ENCODE results near the gene PYCR2. TPM values are rescaled to one million over a fixed set of nuclear protein-coding genes. Genes with fewer than 3 reads are reported as not detected.

The PYCR2 gene
- total and polyA plus RNA-seq, 11 donors: 53.6 to 89.0 (median 65.1) TPM

GRCh38 chr1:225880636-225881035 is 43.4 kb downstream of the PYCR2 start:
- H3K4me1 ChIP-seq: peaks cover 7 to 62% (median 49%) of the 10 kb centered on the region in 12 donors
- intact Hi-C loops (cut with DNase I): loop anchor here in 2 of 10 donors (5.0 kb wide), 2 partner anchors 42 to 68 kb away; partner anchors contain the start of genes PYCR2 (in 2 of the 2) and EPHX1 (in 1 of the 2)

DNA sequence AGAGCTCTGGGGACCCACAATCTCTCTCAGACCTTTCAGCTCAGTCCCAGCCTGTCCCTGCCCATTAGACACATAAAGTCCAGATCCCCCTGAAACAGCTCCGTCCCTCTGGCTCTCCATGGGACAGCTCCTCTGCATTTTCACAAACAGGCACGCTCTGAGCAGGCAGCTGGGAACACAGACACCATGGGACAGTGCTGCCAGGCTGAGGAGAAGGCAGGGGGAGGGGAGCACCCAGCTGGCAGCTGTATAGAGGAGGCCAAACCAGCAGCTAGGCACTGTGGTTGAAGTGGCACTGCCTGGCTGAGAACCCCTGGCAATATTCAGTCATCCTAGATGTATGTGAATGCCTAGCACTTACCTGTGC is 43.8 kb downstream of the PYCR2 start:
- peaks cover 7 to 62% (median 49%) of the 10 kb centered on the region in 12 donors for H3K4me1 ChIP-seq
- peak overlapping the region in 5 of 12 donors; percentile 25 to 98 (median 86) for H3K4me3 ChIP-seq
- DNase-seq (peak in 2 of 5 donors; percentile 40 to 67), ATAC-seq (peak; percentile 10 to 38 (median 30))
- WGBS, 4 donors: 40 to 92% (median 61%) methylated on average over 2 of the region's 2 CpGs
- H3K36me3 ChIP-seq: peaks cover 0 to 23% (median 12%) of the 10 kb centered on the region in 9 donors
- intact Hi-C loops (cut with DNase I): loop anchor here in 2 of 10 donors (5.0 kb wide), 2 partner anchors 42 to 68 kb away; partner anchors contain the start of genes PYCR2 (in 2 of the 2) and EPHX1 (in 1 of the 2)
- no peak for TF ChIP-seq POLR2A (IDR thresholded peaks at IDR 0.05)
- TF ChIP-seq, protein P1, sequence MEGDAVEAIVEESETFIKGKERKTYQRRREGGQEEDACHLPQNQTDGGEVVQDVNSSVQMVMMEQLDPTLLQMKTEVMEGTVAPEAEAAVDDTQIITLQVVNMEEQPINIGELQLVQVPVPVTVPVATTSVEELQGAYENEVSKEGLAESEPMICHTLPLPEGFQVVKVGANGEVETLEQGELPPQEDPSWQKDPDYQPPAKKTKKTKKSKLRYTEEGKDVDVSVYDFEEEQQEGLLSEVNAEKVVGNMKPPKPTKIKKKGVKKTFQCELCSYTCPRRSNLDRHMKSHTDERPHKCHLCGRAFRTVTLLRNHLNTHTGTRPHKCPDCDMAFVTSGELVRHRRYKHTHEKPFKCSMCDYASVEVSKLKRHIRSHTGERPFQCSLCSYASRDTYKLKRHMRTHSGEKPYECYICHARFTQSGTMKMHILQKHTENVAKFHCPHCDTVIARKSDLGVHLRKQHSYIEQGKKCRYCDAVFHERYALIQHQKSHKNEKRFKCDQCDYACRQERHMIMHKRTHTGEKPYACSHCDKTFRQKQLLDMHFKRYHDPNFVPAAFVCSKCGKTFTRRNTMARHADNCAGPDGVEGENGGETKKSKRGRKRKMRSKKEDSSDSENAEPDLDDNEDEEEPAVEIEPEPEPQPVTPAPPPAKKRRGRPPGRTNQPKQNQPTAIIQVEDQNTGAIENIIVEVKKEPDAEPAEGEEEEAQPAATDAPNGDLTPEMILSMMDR (IDR thresholded peaks at IDR 0.05): no peak
- no peaks in the 10 kb centered on the region for H3K9me3 ChIP-seq
- peak overlapping the region in 11 of 12 donors; percentile 38 to 98 (median 89) for H3K27ac ChIP-seq
- no peaks in the 10 kb centered on the region for H3K27me3 ChIP-seq

More at GRCh38 chr1:225880636-225881035, 43.4 kb downstream of the PYCR2 start:
- no peak for TF ChIP-seq POLR2A (IDR thresholded peaks at IDR 0.05)
- TF ChIP-seq, protein P1 (IDR thresholded peaks at IDR 0.05): no peak
- Histone ChIP-seq H3K36me3 (peaks cover 0 to 20% (median 8%) of the 10 kb centered on the region in 9 donors), H3K27ac (peak overlapping the region in 11 of 12 donors; percentile 82 to 98 (median 90)), H3K4me3 (peak overlapping the region in 9 of 12 donors; percentile 72 to 99 (median 93)), H3K9me3 (no peaks in the 10 kb centered on the region), H3K27me3 (no peaks in the 10 kb centered on the region)
- whole genome bisulfite sequencing, 4 donors: 65 to 80% (median 76%) methylated on average over 5 of the region's 5 CpGs
- ATAC-seq (no peak), DNase-seq (no peak)

DNA sequence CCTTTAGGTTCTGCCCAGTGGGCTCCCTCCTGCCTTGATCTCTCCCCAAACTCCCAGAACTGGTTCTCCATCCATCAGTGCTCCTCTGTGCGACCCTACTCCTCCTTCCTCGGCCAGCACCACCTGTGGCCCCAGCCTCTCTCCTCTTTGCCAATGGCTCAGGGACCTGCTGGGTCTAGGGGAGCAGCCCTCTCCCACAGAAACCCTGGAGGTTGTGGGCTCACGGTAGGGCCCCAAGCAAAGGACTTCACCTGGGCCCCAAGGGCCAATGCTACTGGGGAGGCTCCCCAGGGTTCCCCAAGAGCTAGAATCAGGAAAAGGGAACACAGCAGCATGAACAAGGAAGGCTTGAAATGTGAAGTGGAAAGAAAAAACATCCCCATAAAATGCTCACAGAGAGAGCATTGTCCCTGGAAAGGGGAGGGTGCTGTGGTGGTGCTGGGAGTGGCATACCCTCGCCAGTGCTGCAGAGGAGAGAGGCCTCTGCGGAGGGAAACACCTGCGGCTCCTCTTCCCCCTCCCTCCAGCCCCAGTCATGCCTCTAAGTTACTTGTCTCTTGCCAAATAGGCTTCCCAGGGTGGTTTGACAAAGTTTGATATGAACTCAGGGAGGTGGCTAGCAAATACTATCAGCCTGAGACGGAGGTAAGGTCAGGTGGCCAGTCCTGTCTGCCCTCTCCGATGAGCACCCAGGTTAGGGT is 44.4 kb downstream of the PYCR2 start:
- H3K9me3 ChIP-seq: no peaks in the 10 kb centered on the region
- ATAC-seq (no peak), DNase-seq (no peak)
- H3K4me1 ChIP-seq: peaks cover 7 to 62% (median 49%) of the 10 kb centered on the region in 12 donors
- peak overlapping the region in 1 of 12 donors; percentile 25 for H3K4me3 ChIP-seq
- H3K27ac ChIP-seq: peak overlapping the region in 7 of 12 donors; percentile 38 to 98 (median 83)
- no peaks in the 10 kb centered on the region for H3K27me3 ChIP-seq
- intact Hi-C loops (cut with DNase I): loop anchor here in 5 of 10 donors (5.0 to 10.0 kb wide), 4 partner anchors 33 to 95 kb away; partner anchors contain the start of genes PYCR2 (in 3 of the 5) and EPHX1 (in 1 of the 5)
- TF ChIP-seq, protein P1 (IDR thresholded peaks at IDR 0.05): no peak
- no peak for TF ChIP-seq POLR2A (IDR thresholded peaks at IDR 0.05)
- peaks cover 0 to 27% (median 17%) of the 10 kb centered on the region in 9 donors for H3K36me3 ChIP-seq
- 64 to 85% (median 77%) methylated on average over 8 of the region's 8 CpGs for WGBS, 4 donors

DNA sequence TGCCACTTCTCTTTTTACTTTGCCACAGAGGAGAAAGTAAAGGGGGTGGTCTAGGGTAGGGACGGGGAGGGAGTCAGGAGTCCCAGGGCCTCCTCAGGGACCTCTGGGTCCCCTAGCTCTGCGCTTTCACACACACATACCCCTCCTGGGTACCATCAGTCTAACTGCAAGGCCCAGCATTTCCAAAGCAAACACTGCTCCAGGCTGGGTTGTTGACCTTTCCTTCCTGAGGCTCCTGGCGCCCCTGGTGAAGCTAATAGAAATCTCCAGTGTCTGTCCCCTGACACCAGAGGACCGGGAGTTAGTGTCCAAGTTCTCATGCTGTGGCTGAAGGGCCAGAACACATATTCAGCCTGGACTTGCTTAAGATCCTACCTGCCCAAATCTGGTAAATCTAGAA is 45.8 kb downstream of the PYCR2 start:
- H3K27ac ChIP-seq: peak overlapping the region in 10 of 12 donors; percentile 29 to 89 (median 47)
- peaks cover 0 to 41% (median 31%) of the 10 kb centered on the region in 9 donors for H3K36me3 ChIP-seq
- no peak for ATAC-seq
- 66 to 76% (median 73%) methylated on average over 4 of the region's 4 CpGs for WGBS, 4 donors
- DNase-seq: no peak
- TF ChIP-seq, protein P1 (IDR thresholded peaks at IDR 0.05): no peak
- no peak for TF ChIP-seq POLR2A (IDR thresholded peaks at IDR 0.05)
- peak overlapping the region in 1 of 12 donors; percentile 7 for H3K4me3 ChIP-seq
- H3K27me3 ChIP-seq: no peaks in the 10 kb centered on the region
- no peaks in the 10 kb centered on the region for H3K9me3 ChIP-seq
- peaks cover 7 to 60% (median 47%) of the 10 kb centered on the region in 12 donors for H3K4me1 ChIP-seq
- intact Hi-C loops (cut with DNase I): loop anchor here in 4 of 10 donors (5.0 to 10.0 kb wide), 3 partner anchors 34 to 97 kb away; partner anchors contain the start of gene PYCR2 (in 1 of the 4)

Measured in heart left ventricle (tissue), 16 donors.